ENCODE results near the gene OR3A2. TPM values are rescaled to one million over a fixed set of nuclear protein-coding genes. Genes with fewer than 3 reads are reported as not detected.
"Not testable (repeated sequence)": the region's sequence is repeated elsewhere in the genome, so short reads cannot be mapped to it uniquely, and the experiment has no call there.

The OR3A2 gene
- under 1 TPM in 1 of 3 donors, not detected in 2; 0.13 TPM for polyA plus RNA-seq

- 26 to 30% (median 27%) methylated on average over 92 of the region's 92 CpGs for WGBS, 3 donors
- no peak within 1 kb of the TSS for H3K27ac ChIP-seq (ENCODE audit: low read depth, low read length)
Observed at GRCh38 chr17:3385869-3386816, at the start of gene OR3A2. Gene OR3A2 (minus strand): TSS chr17:3386308.

GRCh38 chr17:3433741-3434140 lies 47.6 kb upstream of the OR3A2 start, which contains the start of gene OR1E2:
Gene OR1E2 (minus strand): TSS chr17:3433841. CDS start chr17:3433841, 0 bp downstream.
- no peak within 1 kb of the TSS for H3K27ac ChIP-seq (ENCODE audit: low read depth, low read length)
- WGBS, 3 donors: 69 to 78% (median 76%) methylated on average over 3 of the region's 3 CpGs

GRCh38 chr17:3433215-3433614 lies 47.1 kb upstream of the OR3A2 start:
- 24 to 27% (median 27%) methylated on average over 7 of the region's 7 CpGs for WGBS, 3 donors
- not testable (repeated sequence) for H3K27ac ChIP-seq (ENCODE audit: low read depth, low read length)

- WGBS, 3 donors: 56 to 62% (median 59%) methylated on average over 2 of the region's 2 CpGs
Observed at GRCh38 chr17:3418222-3418621, 32.1 kb upstream of the OR3A2 start.

GRCh38 chr17:3415610-3416009 lies 29.5 kb upstream of the OR3A2 start:
- WGBS, 3 donors: 76 to 85% (median 83%) methylated on average over 5 of the region's 5 CpGs

More at GRCh38 chr17:3418222-3418621, 32.1 kb upstream of the OR3A2 start:
- H3K27ac ChIP-seq (ENCODE audit: low read depth, low read length): no peak overlapping the region

GRCh38 chr17:3412216-3412615 lies 26.1 kb upstream of the OR3A2 start:
- WGBS, 3 donors: 39 to 52% methylated on average over 2 to 5 of the region's 16 CpGs; no CpG with 5 or more reads in 1 of the 3 donors
- H3K27ac ChIP-seq (ENCODE audit: low read depth, low read length): not testable (repeated sequence)

More at GRCh38 chr17:3415610-3416009, 29.5 kb upstream of the OR3A2 start:
- no peak overlapping the region for H3K27ac ChIP-seq (ENCODE audit: low read depth, low read length)

GRCh38 chr17:3411070-3411469 lies 25.0 kb upstream of the OR3A2 start, which contains the start of gene OR3A3:
Gene OR3A3 (plus strand): TSS chr17:3411370.
- no peak within 1 kb of the TSS for H3K27ac ChIP-seq (ENCODE audit: low read depth, low read length)
- WGBS, 3 donors: 61 to 85% (median 79%) methylated on average over 3 of the region's 3 CpGs

GRCh38 chr17:3403856-3404255 lies 17.7 kb upstream of the OR3A2 start:
- not testable (repeated sequence) for H3K27ac ChIP-seq (ENCODE audit: low read depth, low read length)
- 45 to 79% (median 75%) methylated on average over 1 of the region's 1 CpG for WGBS, 3 donors

GRCh38 chr17:3401786-3402185 lies 15.7 kb upstream of the OR3A2 start:
- WGBS, 3 donors: 44 to 66% (median 62%) methylated on average over 2 of the region's 2 CpGs
- no peak overlapping the region for H3K27ac ChIP-seq (ENCODE audit: low read depth, low read length)

GRCh38 chr17:3400055-3400454 lies 13.9 kb upstream of the OR3A2 start:
- WGBS, 3 donors: 51 to 60% (median 58%) methylated on average over 6 of the region's 6 CpGs
- no peak overlapping the region for H3K27ac ChIP-seq (ENCODE audit: low read depth, low read length)

- no peak within 1 kb of the TSS for H3K27ac ChIP-seq (ENCODE audit: low read depth, low read length)
- WGBS, 3 donors: 74 to 89% (median 81%) methylated on average over 1 of the region's 1 CpG
Observed at GRCh38 chr17:3398310-3398709, 12.2 kb upstream of the OR3A2 start, which contains the start of gene OR1E1. Gene OR1E1 (minus strand): TSS chr17:3398410. CDS start chr17:3398410, 0 bp downstream.

GRCh38 chr17:3397801-3398200 lies 11.7 kb upstream of the OR3A2 start:
- WGBS, 3 donors: 44 to 49% (median 47%) methylated on average over 7 of the region's 7 CpGs

GRCh38 chr17:3389791-3390190 lies 3.7 kb upstream of the OR3A2 start:
- no peak overlapping the region for H3K27ac ChIP-seq (ENCODE audit: low read depth, low read length)
- WGBS, 3 donors: 57 to 74% (median 70%) methylated on average over 4 of the region's 4 CpGs

More at GRCh38 chr17:3397801-3398200, 11.7 kb upstream of the OR3A2 start:
- H3K27ac ChIP-seq (ENCODE audit: low read depth, low read length): not testable (repeated sequence)

GRCh38 chr17:3381957-3382356 lies 4.2 kb downstream of the OR3A2 start:
- no peak overlapping the region for H3K27ac ChIP-seq (ENCODE audit: low read depth, low read length)
- 65 to 84% (median 82%) methylated on average over 5 of the region's 5 CpGs for WGBS, 3 donors

- no peak overlapping the region for H3K27ac ChIP-seq (ENCODE audit: low read depth, low read length)
- WGBS, 3 donors: 60 to 82% (median 76%) methylated on average over 6 to 8 of the region's 8 CpGs
Observed at GRCh38 chr17:3378321-3378720, 7.8 kb downstream of the OR3A2 start.

- 93 to 100% (median 98%) methylated on average over 7 to 30 of the region's 31 CpGs for WGBS, 3 donors
- not testable (repeated sequence) for H3K27ac ChIP-seq (ENCODE audit: low read depth, low read length)
Observed at GRCh38 chr17:3371167-3371566, 14.9 kb downstream of the OR3A2 start.

- 79 to 89% (median 89%) methylated on average over 12 of the region's 12 CpGs for WGBS, 3 donors
- H3K27ac ChIP-seq (ENCODE audit: low read depth, low read length): not testable (repeated sequence)
Observed at GRCh38 chr17:3342782-3343181, 43.3 kb downstream of the OR3A2 start.

- WGBS, 3 donors: 35 to 58% (median 52%) methylated on average over 4 of the region's 4 CpGs
- H3K27ac ChIP-seq (ENCODE audit: low read depth, low read length): no peak overlapping the region
Observed at GRCh38 chr17:3335876-3336275, 50.2 kb downstream of the OR3A2 start.

GRCh38 chr17:3318336-3318735 lies 67.8 kb downstream of the OR3A2 start:
- no peak overlapping the region for H3K27ac ChIP-seq (ENCODE audit: low read depth, low read length)
- WGBS, 3 donors: 59 to 72% (median 60%) methylated on average over 5 of the region's 5 CpGs

All from adipose tissue (tissue), 3 donors.